Inflammatory macrophage treated with lipopolysaccharide for 4 hours (primary cell): ENCODE results near the gene ILF3.

Source experiments
- DNase-seq: peaks from one replicate; pipeline ENCODE4 v3.0.0-alpha.2; 2020

The ILF3 gene

GRCh38 chr19:10737722-10738121 is 83.6 kb downstream of the ILF3 start:
- no peak for DNase-seq

- DNase-seq: no peak
Observed at GRCh38 chr19:10740798-10741197, 86.7 kb downstream of the ILF3 start.
